Measurements from ENCODE around the gene UNC5A. TPM values are rescaled to one million over a fixed set of nuclear protein-coding genes. Genes with fewer than 3 reads are reported as not detected.
A peak's percentile ranks its signal among the peaks of the same experiment; 100 is the strongest.

The UNC5A gene
- total RNA-seq, 1 experiment from 2014 or later = 20.2 TPM

DNA sequence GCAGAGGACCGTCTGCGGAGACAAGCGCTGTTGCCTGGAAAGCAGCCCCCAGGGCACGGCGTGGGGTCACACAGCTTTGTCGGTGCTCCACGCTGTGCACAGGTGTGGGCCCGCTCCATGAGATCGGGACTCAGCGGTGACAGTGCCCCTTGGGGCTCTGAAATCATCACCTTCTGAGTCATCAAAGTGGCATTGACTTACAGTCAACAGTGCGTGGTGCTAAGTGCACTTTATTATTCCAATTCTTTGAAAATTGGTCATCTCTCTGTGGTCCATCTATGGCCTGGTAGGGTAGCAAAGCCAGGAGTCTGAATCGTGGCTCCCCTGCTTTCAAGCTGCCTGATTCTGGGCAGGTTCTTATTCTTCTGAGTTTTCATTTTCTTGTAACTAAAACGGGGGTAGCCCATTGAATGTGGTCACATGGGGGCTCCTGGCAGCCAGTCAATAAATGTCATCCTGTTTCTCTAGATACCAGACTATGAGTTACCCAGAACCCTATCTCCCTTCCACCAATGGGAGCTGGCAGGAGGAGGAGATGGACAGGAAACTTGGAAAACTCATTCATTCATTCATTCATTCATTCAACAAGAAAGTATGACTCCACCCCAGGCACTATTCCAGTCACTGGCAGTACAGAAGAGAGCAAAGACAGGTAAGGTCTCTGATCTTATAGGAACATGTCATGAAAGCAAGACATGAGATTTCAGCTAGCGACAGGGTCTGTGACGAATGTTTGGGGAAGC lies 20.3 kb upstream of the UNC5A start:
- intact Hi-C loops (cut with micrococcal nuclease; ENCODE audit: unreplicated experiment) = no loop called here
- CTCF ChIA-PET = no interaction called here
- Mint-ChIP-seq H3K4me3 (ENCODE audit: low read depth, unreplicated experiment) (no peak overlapping the region), H3K9me3 (ENCODE audit: low read depth, unreplicated experiment) (no peaks in the 10 kb centered on the region), H3K4me1 (ENCODE audit: low read depth, unreplicated experiment) (peaks cover 43% of the 10 kb centered on the region), H3K27me3 (ENCODE audit: unreplicated experiment) (peaks cover 12% of the 10 kb centered on the region), H3K27ac (ENCODE audit: unreplicated experiment) (peak overlapping the region; percentile 3), H3K36me3 (ENCODE audit: insufficient read depth, unreplicated experiment) (no peaks in the 10 kb centered on the region)
- no TSS peak for BruUV-seq (replicated peaks)
- TF ChIP-seq CTCF (IDR thresholded peaks at IDR 0.05; ENCODE audit: unreplicated experiment) = no peak
- DNase-seq = no peak

- DNase-seq = no peak
- BruUV-seq (replicated peaks) = no TSS peak
- H3K4me3 Mint-ChIP-seq (ENCODE audit: low read depth, unreplicated experiment) = no peak overlapping the region
- no peaks in the 10 kb centered on the region for H3K36me3 Mint-ChIP-seq (ENCODE audit: insufficient read depth, unreplicated experiment)
- no peaks in the 10 kb centered on the region for H3K9me3 Mint-ChIP-seq (ENCODE audit: low read depth, unreplicated experiment)
- intact Hi-C loops (cut with micrococcal nuclease; ENCODE audit: unreplicated experiment) = no loop called here
- CTCF ChIA-PET = no interaction called here
- peaks cover 21% of the 10 kb centered on the region for H3K27me3 Mint-ChIP-seq (ENCODE audit: unreplicated experiment)
- H3K4me1 Mint-ChIP-seq (ENCODE audit: low read depth, unreplicated experiment) = peaks cover 43% of the 10 kb centered on the region
- TF ChIP-seq CTCF (IDR thresholded peaks at IDR 0.05; ENCODE audit: unreplicated experiment) = no peak
- no peak overlapping the region for H3K27ac Mint-ChIP-seq (ENCODE audit: unreplicated experiment)
Measured at GRCh38 chr5:176790941-176791340, 19.4 kb upstream of the UNC5A start.

DNA sequence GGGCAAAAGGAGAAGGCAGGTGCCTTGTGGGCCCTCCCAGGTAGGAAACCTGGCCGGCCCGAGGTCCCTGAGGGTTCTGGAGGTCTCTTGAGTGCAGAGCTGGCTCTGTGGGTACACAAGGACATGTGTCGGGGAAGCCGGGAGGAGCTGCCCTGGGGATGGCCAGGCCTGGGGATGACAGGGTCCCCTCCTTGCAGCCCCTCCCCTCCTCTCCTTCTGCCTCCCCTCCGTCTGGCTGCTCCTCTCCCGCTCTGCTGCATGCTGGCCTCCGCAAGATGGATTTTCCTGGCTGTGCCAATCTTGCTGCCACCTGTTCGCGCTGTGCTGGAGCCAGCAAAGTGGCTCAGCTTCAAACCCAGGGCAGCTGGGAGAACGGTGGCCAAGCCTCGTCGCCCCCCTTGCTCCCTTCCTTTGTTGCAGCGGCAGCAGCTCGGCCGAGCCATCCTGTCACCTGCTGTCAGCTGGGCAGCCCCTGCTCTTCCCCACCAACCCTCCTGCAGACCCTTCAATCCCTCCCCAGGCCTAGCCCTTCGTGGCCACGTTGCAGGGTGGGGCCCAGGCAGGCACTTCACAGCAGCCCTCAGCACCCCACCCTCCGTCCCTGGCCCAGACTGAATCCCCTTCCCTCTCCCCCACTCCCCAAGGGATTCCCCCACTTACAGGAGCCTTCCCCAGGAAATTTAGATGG lies 17.6 kb upstream of the UNC5A start:
- BruUV-seq (replicated peaks) = no TSS peak
- H3K4me3 Mint-ChIP-seq (ENCODE audit: low read depth, unreplicated experiment) = no peak overlapping the region
- no peak overlapping the region for H3K27ac Mint-ChIP-seq (ENCODE audit: unreplicated experiment)
- H3K36me3 Mint-ChIP-seq (ENCODE audit: insufficient read depth, unreplicated experiment) = no peaks in the 10 kb centered on the region
- no peak for DNase-seq
- H3K4me1 Mint-ChIP-seq (ENCODE audit: low read depth, unreplicated experiment) = peaks cover 52% of the 10 kb centered on the region
- TF ChIP-seq CTCF (IDR thresholded peaks at IDR 0.05; ENCODE audit: unreplicated experiment) = no peak
- intact Hi-C loops (cut with micrococcal nuclease; ENCODE audit: unreplicated experiment) = no loop called here
- H3K27me3 Mint-ChIP-seq (ENCODE audit: unreplicated experiment) = peaks cover 39% of the 10 kb centered on the region
- no peaks in the 10 kb centered on the region for H3K9me3 Mint-ChIP-seq (ENCODE audit: low read depth, unreplicated experiment)
- CTCF ChIA-PET = no interaction called here

DNA sequence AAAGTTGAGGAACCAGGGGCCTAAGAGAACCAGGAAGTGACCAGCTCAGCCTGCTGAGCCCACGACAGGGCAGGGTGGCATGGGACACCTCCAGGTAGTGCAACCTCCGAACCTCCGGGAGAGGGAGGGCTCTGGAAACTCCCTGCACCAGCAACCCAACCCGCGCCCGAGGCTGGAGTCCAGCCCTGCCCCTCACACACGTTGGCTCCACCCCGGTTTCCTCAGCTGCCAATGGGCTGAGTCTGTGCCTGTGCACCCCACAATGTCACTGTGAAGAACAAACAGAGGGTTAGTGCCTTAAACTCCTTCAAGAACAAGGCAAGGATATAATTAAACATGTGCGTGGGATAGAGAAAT lies 17.0 kb upstream of the UNC5A start:
- BruUV-seq (replicated peaks) = no TSS peak
- no peak overlapping the region for H3K4me3 Mint-ChIP-seq (ENCODE audit: low read depth, unreplicated experiment)
- CTCF ChIA-PET = no interaction called here

More for the DNA sequence above, 17.0 kb upstream of the UNC5A start:
- Mint-ChIP-seq H3K36me3 (ENCODE audit: insufficient read depth, unreplicated experiment) (no peaks in the 10 kb centered on the region), H3K27ac (ENCODE audit: unreplicated experiment) (no peak overlapping the region), H3K9me3 (ENCODE audit: low read depth, unreplicated experiment) (no peaks in the 10 kb centered on the region), H3K4me1 (ENCODE audit: low read depth, unreplicated experiment) (peaks cover 46% of the 10 kb centered on the region), H3K27me3 (ENCODE audit: unreplicated experiment) (peaks cover 41% of the 10 kb centered on the region)
- DNase-seq = peak; percentile 76
- intact Hi-C loops (cut with micrococcal nuclease; ENCODE audit: unreplicated experiment) = no loop called here
- no peak for TF ChIP-seq CTCF (IDR thresholded peaks at IDR 0.05; ENCODE audit: unreplicated experiment)

Measured in Calu3 (cell line).